C4-2B (cell line): ENCODE data around the gene NAALADL1.
"Not testable (repeated sequence)": the region's sequence is repeated elsewhere in the genome, so short reads cannot be mapped to it uniquely, and the experiment has no call there.

Experiments used
- H3K27ac ChIP-seq: fragments of 450-650 bp; 2 replicates; pipeline ENCODE4 v1.5.1; 2017
- CTCF ChIP-seq: fragments of 450-650 bp; conservative IDR thresholded peaks from 2 replicates; pipeline ENCODE4 v1.5.1; 2017; ENCODE audit warnings: mild to moderate bottlenecking
- ZFX ChIP-seq: fragments of 450-650 bp; IDR thresholded peaks from 2 replicates; pipeline ENCODE4 v1.6.1; 2017

NAALADL1 gene

GRCh38 chr11:65008016-65008415 lies 50.3 kb downstream of the NAALADL1 start:
- no peak for TF ChIP-seq CTCF
- TF ChIP-seq ZFX, result no peak
- no peak overlapping the region for H3K27ac ChIP-seq

- not testable (repeated sequence) for H3K27ac ChIP-seq
Measured at GRCh38 chr11:65003968-65004367, 54.4 kb downstream of the NAALADL1 start.

- H3K27ac ChIP-seq, result no peak overlapping the region
- TF ChIP-seq ZFX (no peak), CTCF (no peak)
Measured at GRCh38 chr11:65003282-65003681, 55.1 kb downstream of the NAALADL1 start.

- no peak for TF ChIP-seq ZFX
- TF ChIP-seq CTCF, result no peak
- H3K27ac ChIP-seq, result no peak overlapping the region
Measured at GRCh38 chr11:65002706-65003105, 55.6 kb downstream of the NAALADL1 start.

- TF ChIP-seq CTCF (no peak), ZFX (no peak)
- no peak overlapping the region for H3K27ac ChIP-seq
Measured at GRCh38 chr11:64999478-64999877, 58.9 kb downstream of the NAALADL1 start.

- TF ChIP-seq ZFX, result no peak
- TF ChIP-seq CTCF, result no peak
- H3K27ac ChIP-seq, result no peak overlapping the region
Measured at GRCh38 chr11:64998690-64999431, 59.5 kb downstream of the NAALADL1 start.

- no peak for TF ChIP-seq CTCF
- no peak for TF ChIP-seq ZFX
- H3K27ac ChIP-seq, result no peak overlapping the region
Measured at GRCh38 chr11:64998141-64998540, 60.2 kb downstream of the NAALADL1 start.
